Right lung (tissue), 5 donors: ENCODE data around the gene UGT1A7. TPM values are rescaled to one million over a fixed set of nuclear protein-coding genes. Genes with fewer than 3 reads are reported as not detected.

ENCODE experiments used
- DNase-seq, 2 donors: peaks; one replicate each; pipeline ENCODE4 v3.0.0-alpha.2; 2013
- polyA plus RNA-seq, 5 donors: library from polyadenylated mRNA; unstranded; fragments of 120-200 nt; gene quantifications; one replicate each; pipeline versions ENCODE4 v1.2.1 to v1.2.3, GENCODE V29; 2013; ENCODE audit warnings: inconsistent platforms in 1 of 5, low replicate concordance in 1 of 5; ENCODE audit not compliant: insufficient read length in 5 of 5, insufficient read depth in 1 of 5

Gene UGT1A7
- polyA plus RNA-seq, 5 donors = not detected

- no peak for DNase-seq
Measured at GRCh38 chr2:233798335-233799086, 116.8 kb downstream of the UGT1A7 start.

GRCh38 chr2:233799087-233799665, 117.5 kb downstream of the UGT1A7 start:
- DNase-seq = no peak

DNA sequence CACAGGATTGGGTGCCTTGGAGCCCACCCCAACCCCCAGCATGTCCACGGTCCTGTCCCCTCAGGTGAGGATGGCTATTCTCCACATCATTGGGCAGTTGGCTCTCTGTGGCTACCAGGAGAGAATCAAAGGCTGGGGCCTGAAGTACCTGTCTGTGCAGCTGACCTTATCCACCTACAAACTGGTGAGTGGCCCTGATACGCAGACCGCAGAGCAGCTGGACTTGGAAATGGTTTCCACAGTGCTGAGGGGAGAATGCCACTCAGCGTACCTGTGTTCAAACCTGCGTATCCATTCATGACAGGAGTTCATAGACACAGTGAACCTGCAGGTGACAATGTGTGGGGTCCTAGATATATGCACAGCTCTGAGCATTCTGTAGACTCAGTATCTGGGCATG, 118.0 kb downstream of the UGT1A7 start:
- DNase-seq = no peak

DNA sequence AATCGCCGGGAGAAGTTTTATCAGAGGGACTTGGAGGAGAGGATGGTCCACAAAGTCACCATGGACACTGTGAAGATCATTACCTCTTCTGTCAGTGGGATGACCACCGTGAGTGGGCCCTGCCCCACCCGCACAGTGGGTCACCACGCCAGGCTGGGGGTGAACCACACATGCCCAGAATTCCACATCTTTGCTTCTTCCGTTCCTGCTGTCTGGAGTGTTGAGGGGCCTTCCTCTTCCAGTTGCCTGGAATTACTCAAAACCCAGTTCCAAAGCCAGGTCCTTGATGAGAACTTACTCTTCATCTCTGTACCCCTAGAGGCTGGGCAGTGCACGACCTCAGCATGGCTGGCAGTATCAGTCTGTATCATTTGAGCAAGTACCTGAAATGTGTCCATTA, 118.5 kb downstream of the UGT1A7 start:
- DNase-seq = no peak

- no peak for DNase-seq
Measured at GRCh38 chr2:233801357-233802131, 119.8 kb downstream of the UGT1A7 start.

DNA sequence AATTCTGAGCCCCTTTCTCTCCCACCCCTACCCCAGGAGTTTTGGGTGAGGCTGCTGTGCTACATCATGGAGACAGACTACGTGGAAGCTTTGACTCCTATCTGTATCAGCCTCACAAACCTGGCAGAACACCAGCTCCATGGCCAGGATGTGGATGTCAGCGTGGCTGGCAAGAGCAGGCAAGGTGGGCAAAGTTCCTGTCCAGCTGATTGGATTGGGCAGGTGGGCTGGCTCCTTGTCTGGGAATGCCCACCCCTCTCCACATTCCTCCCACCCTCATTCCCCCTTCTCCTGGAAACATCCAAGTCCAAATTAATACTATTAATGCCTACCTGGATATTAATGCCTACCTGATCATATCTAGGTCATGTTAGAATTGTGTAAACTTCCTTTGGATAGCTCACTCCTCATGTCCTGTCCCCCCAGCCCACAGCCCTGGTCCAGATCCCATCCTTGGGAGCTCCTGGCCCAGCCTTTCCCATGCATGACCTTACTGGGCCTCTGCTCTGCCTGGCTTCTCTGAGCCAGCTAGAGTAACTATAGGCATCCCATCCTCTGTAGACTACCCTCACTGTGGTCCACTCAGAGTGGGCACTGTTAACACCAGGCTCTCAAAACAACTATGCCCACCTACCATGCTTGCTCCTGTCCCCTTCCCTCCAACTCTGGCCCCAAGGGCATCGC, 120.6 kb downstream of the UGT1A7 start:
- DNase-seq = no peak

GRCh38 chr2:233803292-233803911, 121.7 kb downstream of the UGT1A7 start:
- DNase-seq = no peak

DNA sequence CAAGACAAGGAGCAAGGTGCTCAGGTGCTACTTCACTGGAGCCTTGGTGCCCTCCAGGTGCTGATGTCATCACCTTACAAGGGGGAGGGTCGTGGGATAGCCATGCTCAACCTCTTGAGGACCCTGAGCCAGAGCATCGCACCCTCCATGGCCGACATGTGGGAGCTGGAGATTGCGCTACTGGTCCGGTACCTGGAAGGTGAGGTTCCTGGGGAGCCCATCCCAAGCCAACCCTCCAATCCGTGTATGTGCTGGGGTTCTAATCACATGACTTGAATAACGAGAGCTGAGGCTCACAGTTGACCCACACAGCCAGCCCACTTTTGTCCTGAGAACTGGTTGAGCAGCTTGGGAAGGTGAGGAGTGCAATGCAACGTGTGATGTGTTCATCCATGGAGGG, 122.3 kb downstream of the UGT1A7 start:
- no peak for DNase-seq

DNA sequence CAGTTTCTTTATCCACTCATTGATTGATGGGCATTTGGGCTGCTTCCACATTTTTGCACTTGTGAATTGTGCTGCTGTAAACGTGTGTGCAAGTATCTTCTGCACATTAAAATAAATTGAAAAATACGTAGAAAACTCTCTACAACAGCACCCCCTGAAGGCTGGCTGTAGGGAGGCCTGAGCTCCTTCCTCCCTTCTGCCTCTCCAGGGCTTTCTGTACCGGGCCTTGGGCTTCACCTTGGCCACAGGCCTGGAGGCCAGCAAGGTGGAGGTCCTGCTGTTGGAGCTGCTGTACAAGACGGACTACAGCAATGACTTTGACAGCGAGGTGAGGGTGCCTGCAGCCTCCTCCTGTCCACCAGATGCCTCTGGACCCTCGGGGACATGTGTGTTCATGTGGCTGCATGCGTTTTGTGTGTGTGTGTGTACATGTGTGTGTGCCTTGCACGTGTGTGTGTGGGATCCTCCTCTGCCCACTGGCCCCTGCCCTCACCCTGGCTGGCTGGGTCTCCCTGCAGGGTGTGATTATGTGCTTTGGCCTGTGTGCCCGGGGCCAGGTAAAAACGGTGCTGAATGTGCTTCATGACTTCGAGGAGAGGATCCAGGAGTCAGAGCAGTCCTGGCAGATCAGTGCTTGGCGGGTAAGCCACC, 125.6 kb downstream of the UGT1A7 start:
- DNase-seq = no peak

GRCh38 chr2:233807966-233808935, 126.5 kb downstream of the UGT1A7 start:
- no peak for DNase-seq

DNA sequence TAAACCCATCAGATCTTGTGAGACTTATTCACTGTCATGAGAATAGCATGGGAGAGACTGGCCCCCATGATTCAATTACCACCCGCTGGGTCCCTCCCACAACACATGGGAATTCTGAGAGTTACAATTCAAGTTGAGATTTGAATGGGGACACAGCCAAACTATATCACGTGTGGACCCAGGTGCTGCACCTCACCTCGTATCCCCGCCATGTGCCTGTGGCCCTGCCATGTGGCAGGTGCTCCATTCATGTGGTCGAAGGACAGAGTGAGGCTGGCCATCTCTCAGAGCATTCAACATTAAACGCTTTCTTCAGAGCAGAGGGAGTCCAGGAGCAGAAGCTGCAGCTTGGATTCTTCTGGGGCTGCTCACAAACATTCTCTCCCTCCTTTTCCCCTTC, 128.7 kb downstream of the UGT1A7 start:
- no peak for DNase-seq

DNA sequence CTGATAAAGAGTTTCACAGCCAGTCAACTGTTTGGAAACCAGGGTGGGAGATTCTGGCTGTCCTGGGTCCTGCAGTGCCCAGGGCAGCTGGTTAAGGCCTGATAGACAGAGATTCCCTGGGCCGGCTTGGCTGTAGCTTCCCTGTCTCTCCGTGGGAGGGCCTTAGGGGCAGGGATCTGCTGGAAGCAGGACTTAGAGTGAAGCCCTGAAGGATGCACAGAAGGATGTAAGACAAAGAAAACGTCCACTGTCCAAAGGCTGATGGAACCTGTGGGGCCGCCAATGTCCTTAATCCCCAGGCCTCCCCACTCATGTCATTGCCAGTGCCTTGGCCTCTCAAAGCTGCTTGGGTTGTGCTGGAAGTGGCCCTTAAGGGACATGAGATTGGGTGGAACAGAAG, 129.4 kb downstream of the UGT1A7 start:
- no peak for DNase-seq

- DNase-seq = no peak
Measured at GRCh38 chr2:233811732-233812131, 130.0 kb downstream of the UGT1A7 start.

DNA sequence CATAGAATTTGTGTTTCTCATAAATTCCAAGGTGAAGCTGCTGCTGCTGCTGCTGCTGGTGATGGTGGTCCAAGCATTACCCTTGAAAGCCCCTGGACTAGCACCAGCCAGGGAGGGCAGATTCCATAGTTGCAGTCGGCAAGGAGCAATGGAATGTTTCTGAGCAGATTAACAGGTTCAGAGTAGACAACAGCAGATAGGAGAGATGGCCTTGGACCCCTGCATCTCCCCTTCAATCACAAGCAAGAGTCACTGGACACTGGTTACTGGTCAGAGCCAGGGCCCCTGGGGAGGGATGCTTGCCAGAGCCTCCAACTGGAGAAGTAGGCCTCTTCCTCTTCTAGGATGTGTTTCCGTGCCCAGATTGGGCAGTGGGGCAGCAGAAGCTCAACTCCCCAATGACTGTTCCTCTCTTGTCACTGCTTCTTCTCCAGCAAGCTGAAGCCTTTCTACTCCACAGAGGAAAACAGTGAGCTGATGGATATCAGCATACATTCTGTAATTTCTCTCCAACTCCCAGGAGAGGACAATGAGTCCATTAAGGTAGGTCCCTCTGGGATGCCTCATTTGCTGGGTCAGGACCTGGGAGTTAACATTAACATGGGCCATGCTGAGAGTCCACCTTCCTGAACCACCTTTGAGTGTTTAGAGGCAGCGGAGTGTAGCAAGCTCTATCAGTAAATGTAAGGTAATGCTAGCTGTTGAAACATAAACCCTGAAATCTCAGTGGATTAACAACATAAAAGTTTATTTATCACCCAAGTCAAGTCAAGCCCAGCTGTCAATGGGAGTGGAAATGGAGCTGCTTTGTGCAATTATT, 131.7 kb downstream of the UGT1A7 start:
- DNase-seq = no peak

GRCh38 chr2:233814056-233814835, 132.5 kb downstream of the UGT1A7 start:
- no peak for DNase-seq

DNA sequence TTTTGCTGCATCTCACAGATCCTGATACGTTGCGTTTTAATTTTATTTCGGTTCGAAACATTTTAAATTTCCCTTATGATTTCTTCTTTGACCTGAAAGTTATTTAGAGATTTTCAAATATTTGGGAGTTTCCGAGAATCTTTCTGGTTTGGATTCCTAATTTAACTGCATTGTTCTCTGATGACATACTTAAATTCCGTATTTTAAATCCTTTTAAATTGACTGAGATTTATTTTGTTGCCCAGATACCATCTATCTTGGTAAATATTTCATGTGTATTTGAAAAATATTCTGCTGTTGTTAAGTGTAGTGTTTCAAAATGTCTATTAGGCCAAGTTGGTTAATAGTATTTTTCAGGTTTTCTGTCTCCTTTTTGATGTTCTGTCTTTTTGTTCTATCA, 134.2 kb downstream of the UGT1A7 start:
- DNase-seq = no peak

DNA sequence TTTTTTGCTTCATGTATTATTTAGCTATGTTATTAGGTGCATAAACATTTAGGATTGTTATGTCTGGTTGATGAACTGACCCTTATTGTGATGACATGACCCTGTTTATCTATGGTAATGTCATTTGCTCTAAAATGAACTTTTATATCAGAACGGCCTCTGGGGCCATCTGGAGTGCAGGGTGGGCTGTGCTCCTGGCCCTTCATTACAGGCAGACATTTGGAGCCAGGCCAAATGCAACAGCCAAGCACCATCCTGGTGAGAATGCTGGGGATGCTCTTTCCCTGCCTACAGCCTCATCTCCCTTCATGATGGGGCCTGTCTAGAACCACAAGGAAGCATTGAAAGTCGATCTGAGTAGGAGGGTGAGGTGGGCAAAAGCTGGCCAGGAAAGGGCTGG, 134.6 kb downstream of the UGT1A7 start:
- no peak for DNase-seq

- no peak for DNase-seq
Measured at GRCh38 chr2:233816771-233817170, 135.1 kb downstream of the UGT1A7 start.
